ENCODE measurements around the gene PPP4R3A. TPM values are rescaled to one million over a fixed set of nuclear protein-coding genes. Genes with fewer than 3 reads are reported as not detected.

PPP4R3A gene
- total and polyA plus RNA-seq, 12 donors = 32.2 to 60.6 (median 41.0) TPM

DNA sequence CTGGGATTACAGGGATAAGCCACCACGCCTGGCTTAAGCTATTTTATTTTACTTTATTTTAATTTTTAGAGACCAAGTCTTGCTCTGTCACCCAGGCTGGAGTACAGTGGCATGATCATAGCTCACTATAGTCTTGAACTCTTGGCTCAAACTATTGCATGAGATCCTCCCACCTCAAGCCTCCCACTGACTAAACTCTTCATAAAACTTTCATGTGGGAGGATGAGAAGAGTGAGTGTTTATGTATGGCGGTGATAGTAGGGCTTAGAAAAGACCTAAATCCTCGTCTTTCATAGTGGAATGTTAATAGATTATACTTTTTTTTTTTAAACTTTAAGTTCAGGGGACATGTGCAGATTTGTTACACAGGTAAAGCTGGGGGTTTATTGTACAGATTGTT lies 23.5 kb upstream of the PPP4R3A start:
- no peak for ATAC-seq
- Histone ChIP-seq H3K9me3 (no peaks in the 10 kb centered on the region), H3K27me3 (peaks cover 0 to 31% (median 17%) of the 10 kb centered on the region in 7 donors), H3K4me1 (no peaks in the 10 kb centered on the region), H3K36me3 (no peaks in the 10 kb centered on the region), H3K27ac (no peak overlapping the region), H3K4me3 (no peak overlapping the region)
- WGBS, 2 donors = 65 to 71% methylated on average over 3 of the region's 3 CpGs
- intact Hi-C loops (cut with DNase I) = no loop called here
- no peak for DNase-seq
- TF ChIP-seq, protein P1, sequence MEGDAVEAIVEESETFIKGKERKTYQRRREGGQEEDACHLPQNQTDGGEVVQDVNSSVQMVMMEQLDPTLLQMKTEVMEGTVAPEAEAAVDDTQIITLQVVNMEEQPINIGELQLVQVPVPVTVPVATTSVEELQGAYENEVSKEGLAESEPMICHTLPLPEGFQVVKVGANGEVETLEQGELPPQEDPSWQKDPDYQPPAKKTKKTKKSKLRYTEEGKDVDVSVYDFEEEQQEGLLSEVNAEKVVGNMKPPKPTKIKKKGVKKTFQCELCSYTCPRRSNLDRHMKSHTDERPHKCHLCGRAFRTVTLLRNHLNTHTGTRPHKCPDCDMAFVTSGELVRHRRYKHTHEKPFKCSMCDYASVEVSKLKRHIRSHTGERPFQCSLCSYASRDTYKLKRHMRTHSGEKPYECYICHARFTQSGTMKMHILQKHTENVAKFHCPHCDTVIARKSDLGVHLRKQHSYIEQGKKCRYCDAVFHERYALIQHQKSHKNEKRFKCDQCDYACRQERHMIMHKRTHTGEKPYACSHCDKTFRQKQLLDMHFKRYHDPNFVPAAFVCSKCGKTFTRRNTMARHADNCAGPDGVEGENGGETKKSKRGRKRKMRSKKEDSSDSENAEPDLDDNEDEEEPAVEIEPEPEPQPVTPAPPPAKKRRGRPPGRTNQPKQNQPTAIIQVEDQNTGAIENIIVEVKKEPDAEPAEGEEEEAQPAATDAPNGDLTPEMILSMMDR (IDR thresholded peaks at IDR 0.05) = no peak

DNA sequence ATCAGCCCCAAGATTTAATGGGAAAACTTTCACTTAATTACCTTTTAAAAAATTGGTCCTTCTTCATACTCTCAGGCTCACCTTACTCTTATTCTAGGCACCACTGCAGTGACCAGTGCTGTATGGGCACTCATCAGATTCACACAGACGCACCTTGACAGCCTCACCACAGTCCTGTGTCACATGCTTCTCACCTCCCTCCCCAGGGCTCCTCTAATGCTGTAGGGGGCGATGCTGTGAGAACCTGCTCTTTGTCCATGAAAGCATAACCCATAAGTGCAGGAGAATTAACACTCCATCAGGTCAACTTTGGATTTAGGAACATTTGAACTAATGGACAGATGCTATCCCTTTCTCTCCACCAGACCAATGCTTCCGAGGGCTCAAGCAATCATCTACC lies 13.9 kb upstream of the PPP4R3A start:
- no peak for DNase-seq
- Histone ChIP-seq H3K27ac (no peak overlapping the region), H3K9me3 (peaks cover 0 to 5% (median 0%) of the 10 kb centered on the region in 11 donors), H3K4me1 (no peaks in the 10 kb centered on the region), H3K4me3 (no peak overlapping the region), H3K27me3 (peaks cover 0 to 3% (median 0%) of the 10 kb centered on the region in 7 donors), H3K36me3 (no peaks in the 10 kb centered on the region)
- 68 to 73% methylated on average over 3 of the region's 3 CpGs for whole genome bisulfite sequencing, 2 donors
- TF ChIP-seq, protein P1 (IDR thresholded peaks at IDR 0.05) = no peak
- ATAC-seq = no peak
- intact Hi-C loops (cut with DNase I) = no loop called here

DNA sequence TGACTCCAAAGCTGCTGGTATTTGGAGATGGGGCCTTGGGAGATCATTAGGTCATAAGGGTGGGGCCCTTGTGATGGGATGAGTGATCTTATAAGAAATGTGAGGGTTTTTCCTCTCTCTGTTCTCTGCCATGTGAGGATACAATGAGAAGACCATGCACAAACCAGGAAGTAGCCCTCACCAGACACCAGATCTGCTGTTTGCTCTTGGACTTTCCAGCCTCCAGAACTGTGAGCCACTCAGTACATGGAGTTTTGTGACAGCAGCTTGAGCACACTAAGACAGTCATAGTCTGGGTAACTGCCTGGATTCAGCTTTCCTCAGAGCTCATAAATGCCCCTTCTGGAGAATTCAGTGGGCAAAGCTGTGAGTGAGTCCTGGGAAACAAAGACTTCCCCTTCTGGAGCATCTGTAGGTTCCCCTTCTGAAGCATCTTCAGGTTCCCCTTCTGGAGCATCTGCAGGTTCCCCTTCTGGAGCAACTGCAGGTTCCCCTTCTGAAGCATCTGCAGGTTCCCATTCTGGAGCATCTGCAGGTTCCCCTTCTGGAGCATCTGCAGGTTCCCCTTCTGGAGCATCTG lies 11.0 kb upstream of the PPP4R3A start:
- Histone ChIP-seq H3K36me3 (no peaks in the 10 kb centered on the region), H3K4me1 (no peaks in the 10 kb centered on the region), H3K27me3 (peaks cover 0 to 3% (median 0%) of the 10 kb centered on the region in 7 donors), H3K9me3 (peaks cover 0 to 5% (median 0%) of the 10 kb centered on the region in 11 donors), H3K27ac (no peak overlapping the region), H3K4me3 (no peak overlapping the region)
- no peak for DNase-seq
- intact Hi-C loops (cut with DNase I) = no loop called here
- TF ChIP-seq, protein P1 (IDR thresholded peaks at IDR 0.05) = no peak
- ATAC-seq = no peak

DNA sequence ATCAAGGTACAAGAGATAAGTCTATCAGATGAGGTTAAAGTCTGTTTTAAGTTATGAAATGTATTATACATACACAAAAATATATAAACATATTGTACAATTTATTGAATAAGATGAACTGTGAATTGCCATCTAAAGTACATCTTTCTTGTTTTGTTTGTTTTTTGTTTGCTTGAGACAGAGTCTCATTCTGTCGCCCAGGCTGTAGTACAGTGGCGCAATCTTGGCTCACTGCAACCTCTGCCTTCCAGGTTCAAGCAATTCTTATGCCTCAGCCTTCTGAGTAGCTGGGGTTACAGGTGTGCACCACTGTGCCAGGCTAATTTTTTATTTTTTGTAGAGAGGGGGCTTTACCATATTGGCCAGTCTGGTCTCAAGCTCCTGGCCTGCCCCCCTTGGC lies 10.0 kb upstream of the PPP4R3A start:
- DNase-seq = no peak
- Histone ChIP-seq H3K9me3 (peaks cover 0 to 5% (median 0%) of the 10 kb centered on the region in 11 donors), H3K27me3 (peaks cover 0 to 3% (median 0%) of the 10 kb centered on the region in 7 donors), H3K27ac (no peak overlapping the region), H3K4me1 (no peaks in the 10 kb centered on the region), H3K4me3 (no peak overlapping the region), H3K36me3 (no peaks in the 10 kb centered on the region)
- ATAC-seq = no peak
- whole genome bisulfite sequencing, 2 donors = 91 to 93% methylated on average over 2 of the region's 2 CpGs
- intact Hi-C loops (cut with DNase I) = no loop called here
- TF ChIP-seq, protein P1 (IDR thresholded peaks at IDR 0.05) = no peak
